ENCODE data around the gene TBC1D16. TPM values are rescaled to one million over a fixed set of nuclear protein-coding genes. Genes with fewer than 3 reads are reported as not detected.

The TBC1D16 gene
- total and polyA plus RNA-seq, 10 of the 15 experiments (the other 5 are each of a cell fraction or from before 2014, with no cell fraction given), result 0.01 to 0.13 (median 0.06) TPM; not detected in 3

GRCh38 chr17:79926605-79927135 is 109.0 kb downstream of the TBC1D16 start:
- Histone ChIP-seq H3K4me1 (ENCODE audit: control insufficient read depth, insufficient read depth, low read length) (peaks cover 14% of the 10 kb centered on the region), H3K9ac (ENCODE audit: control insufficient read depth, insufficient read depth, low read length) (no peak overlapping the region), H3K4me2 (ENCODE audit: control insufficient read depth, insufficient read depth) (no peak overlapping the region), H3K79me2 (ENCODE audit: control insufficient read depth, insufficient read depth, low read length) (no peaks in the 10 kb centered on the region), H3K27me3 (replicated peaks in 1 of 2; ENCODE audit: control insufficient read depth in 2 of 2, insufficient read depth in 2 of 2, low read length in 1 of 2) (no peaks in the 10 kb centered on the region; a peak in 1 of 4 replicates), H4K20me1 (ENCODE audit: control insufficient read depth, insufficient read depth) (no peaks in the 10 kb centered on the region), H3K27ac (ENCODE audit: control insufficient read depth, insufficient read depth) (no peak overlapping the region), H3K9me3 (replicated peaks; ENCODE audit: control insufficient read depth, insufficient read depth, low read length) (no peaks in the 10 kb centered on the region; the same call in 2 of the 3 replicates), H2AFZ (ENCODE audit: control insufficient read depth, low read depth, low read length) (no peak overlapping the region), H3K4me3 (no peak overlapping the region), H3K36me3 (ENCODE audit: control insufficient read depth in 2 of 2, insufficient read depth in 2 of 2, low read length in 1 of 2) (no peaks in the 10 kb centered on the region)
- no peak for FAIRE-seq
- in situ Hi-C loops (cut with MboI) (no loop called here), intact Hi-C loops (cut with micrococcal nuclease; ENCODE audit: unreplicated experiment) (no loop called here)
- WGBS (ENCODE audit: insufficient coverage, insufficient replicate concordance, low lambda C conversion rate, missing lambda C conversion rate), result 67% methylated on average over 18 of the region's 18 CpGs
- POLR2A ChIA-PET, result interaction anchor here (0.6 kb wide), 1 partner anchor 17 kb away, joined by 4 read pairs; no protein-coding TSS in a partner anchor
- CTCF ChIA-PET, result interaction anchor here (1.1 kb wide), 1 partner anchor 78 kb away, joined by 3 read pairs; no protein-coding TSS in a partner anchor
- no peak for TF ChIP-seq HSF1 (IDR thresholded peaks at IDR 0.05; ENCODE audit: low read depth, low read length)
- BruUV-seq (replicated peaks), result no TSS peak
- SMC1A ChIA-PET (ENCODE audit: uncharacterized antibody, unreplicated experiment), result interaction anchor here (0.5 kb wide), 1 partner anchor 250 kb away, joined by 4 read pairs; no protein-coding TSS in a partner anchor
- no peak for ATAC-seq
- DNase-seq (ENCODE audit: low read depth, low spot score), result no peak
- RAD21 ChIA-PET (ENCODE audit: unreplicated experiment), result no interaction called here

- no peak overlapping the region for H3K4me3 ChIP-seq
- H3K9me3 ChIP-seq (replicated peaks; ENCODE audit: control insufficient read depth, insufficient read depth, low read length), result no peaks in the 10 kb centered on the region
- ChIA-PET POLR2A (interaction anchor here (0.6 kb wide), 1 partner anchor 17 kb away, joined by 4 read pairs; no protein-coding TSS in a partner anchor), SMC1A (ENCODE audit: uncharacterized antibody, unreplicated experiment) (no interaction called here), CTCF (interaction anchor here (1.1 kb wide), 1 partner anchor 79 kb away, joined by 3 read pairs; no protein-coding TSS in a partner anchor), RAD21 (ENCODE audit: unreplicated experiment) (no interaction called here)
- no peaks in the 10 kb centered on the region for H3K79me2 ChIP-seq (ENCODE audit: control insufficient read depth, insufficient read depth, low read length)
- H3K27ac ChIP-seq (ENCODE audit: control insufficient read depth, insufficient read depth), result no peak overlapping the region
- intact Hi-C loops (cut with micrococcal nuclease; ENCODE audit: unreplicated experiment) (no loop called here), in situ Hi-C loops (cut with MboI) (no loop called here)
- peaks cover 14% of the 10 kb centered on the region for H3K4me1 ChIP-seq (ENCODE audit: control insufficient read depth, insufficient read depth, low read length)
- no peak overlapping the region for H3K9ac ChIP-seq (ENCODE audit: control insufficient read depth, insufficient read depth, low read length)
- no peak overlapping the region for H2AFZ ChIP-seq (ENCODE audit: control insufficient read depth, low read depth, low read length)
- 42% methylated on average over 8 of the region's 9 CpGs for WGBS (ENCODE audit: insufficient coverage, insufficient replicate concordance, low lambda C conversion rate, missing lambda C conversion rate)
- FAIRE-seq (no peak), ATAC-seq (no peak), DNase-seq (ENCODE audit: low read depth, low spot score) (no peak)
- H3K27me3 ChIP-seq (replicated peaks in 1 of 2; ENCODE audit: control insufficient read depth in 2 of 2, insufficient read depth in 2 of 2, low read length in 1 of 2), result no peaks in the 10 kb centered on the region; a peak in 1 of 4 replicates
- no peaks in the 10 kb centered on the region for H4K20me1 ChIP-seq (ENCODE audit: control insufficient read depth, insufficient read depth)
- no TSS peak for BruUV-seq (replicated peaks)
- no peaks in the 10 kb centered on the region for H3K36me3 ChIP-seq (ENCODE audit: control insufficient read depth in 2 of 2, insufficient read depth in 2 of 2, low read length in 1 of 2)
- no peak overlapping the region for H3K4me2 ChIP-seq (ENCODE audit: control insufficient read depth, insufficient read depth)
- TF ChIP-seq SMARCA5 (IDR thresholded peaks at IDR 0.05) (no peak), RAD51 (IDR thresholded peaks at IDR 0.05) (no peak), SMC3 (IDR thresholded peaks at IDR 0.05; ENCODE audit: borderline replicate concordance, low read length) (no peak), JUNB (IDR thresholded peaks at IDR 0.05) (no peak), HSF1 (IDR thresholded peaks at IDR 0.05; ENCODE audit: low read depth, low read length) (no peak), CHD2 (IDR thresholded peaks at IDR 0.05; ENCODE audit: borderline replicate concordance, low read depth, low read length) (no peak), NKRF (conservative IDR thresholded peaks at IDR 0.05) (no peak), USF1 (IDR thresholded peaks at IDR 0.05; ENCODE audit: borderline replicate concordance, extremely low read length, insufficient read depth, low read depth, low read length) (no peak)
These were observed 109.5 kb downstream of the TBC1D16 start for GRCh38 chr17:79926142-79926604.

Data from GM12878 (cell line).